Jurkat, Clone E6-1 (cell line): ENCODE data around the gene MS4A10. TPM values are rescaled to one million over a fixed set of nuclear protein-coding genes. Genes with fewer than 3 reads are reported as not detected.
"Not testable (repeated sequence)": the region's sequence is repeated elsewhere in the genome, so short reads cannot be mapped to it uniquely, and the experiment has no call there.

Experiments used
- DNase-seq: peaks from one replicate; pipeline ENCODE4 v3.0.0-alpha.2; 2011; ENCODE audit warnings: low read depth, low spot score
- H3K4me3 ChIP-seq: 2 replicates; pipeline ENCODE4 v1.5.1; 2011; ENCODE audit warnings: mild to moderate bottlenecking, low read length, control low read depth, moderate library complexity
- polyA plus RNA-seq: library from polyadenylated mRNA; unstranded; fragments of >200 nt; gene quantifications from one replicate; pipeline ENCODE4 v1.2.1, GENCODE V29; 2012; ENCODE audit warnings: missing spikeins; ENCODE audit not compliant: insufficient read length, insufficient read depth

MS4A10 gene
- polyA plus RNA-seq = not detected

GRCh38 chr11:60785136-60785535, at the start of gene MS4A10:
TSS of gene MS4A10 (plus strand) at chr11:60785333. CDS start at chr11:60790336, 5,003 bp downstream.
- DNase-seq = no peak
- H3K4me3 ChIP-seq = no peak within 1 kb of the TSS

- DNase-seq = no peak
- H3K4me3 ChIP-seq = no peak overlapping the region
Measured at GRCh38 chr11:60739114-60739513, 46.0 kb upstream of the MS4A10 start.

- H3K4me3 ChIP-seq = no peak overlapping the region
- DNase-seq = no peak
Measured at GRCh38 chr11:60740573-60740972, 44.6 kb upstream of the MS4A10 start.

GRCh38 chr11:60741421-60741820, 43.7 kb upstream of the MS4A10 start:
- DNase-seq = no peak
- no peak overlapping the region for H3K4me3 ChIP-seq

- no peak for DNase-seq
Measured at GRCh38 chr11:60743058-60743457, 42.1 kb upstream of the MS4A10 start.

GRCh38 chr11:60744114-60744513, 41.0 kb upstream of the MS4A10 start:
- H3K4me3 ChIP-seq = no peak overlapping the region
- DNase-seq = no peak

More at GRCh38 chr11:60743058-60743457, 42.1 kb upstream of the MS4A10 start:
- no peak overlapping the region for H3K4me3 ChIP-seq

GRCh38 chr11:60747359-60747873, 37.7 kb upstream of the MS4A10 start:
- DNase-seq = no peak
- H3K4me3 ChIP-seq = no peak overlapping the region

- no peak for DNase-seq
- no peak overlapping the region for H3K4me3 ChIP-seq
Measured at GRCh38 chr11:60748225-60748624, 36.9 kb upstream of the MS4A10 start.

GRCh38 chr11:60748821-60749220, 36.3 kb upstream of the MS4A10 start:
- no peak overlapping the region for H3K4me3 ChIP-seq
- DNase-seq = no peak

GRCh38 chr11:60750911-60751310, 34.2 kb upstream of the MS4A10 start:
- no peak for DNase-seq

GRCh38 chr11:60753309-60753708, 31.8 kb upstream of the MS4A10 start:
- no peak overlapping the region for H3K4me3 ChIP-seq
- no peak for DNase-seq

More at GRCh38 chr11:60750911-60751310, 34.2 kb upstream of the MS4A10 start:
- H3K4me3 ChIP-seq = no peak overlapping the region

GRCh38 chr11:60754887-60755286, 30.2 kb upstream of the MS4A10 start:
- DNase-seq = no peak
- no peak overlapping the region for H3K4me3 ChIP-seq

- no peak within 1 kb of the TSS for H3K4me3 ChIP-seq
- DNase-seq = peak; percentile 70
Measured at GRCh38 chr11:60756307-60757032, 28.7 kb upstream of the MS4A10 start, which contains the start of gene MS4A15. TSS of gene MS4A15 (plus strand) at chr11:60756867. CDS start at chr11:60763734, 6,867 bp downstream.

GRCh38 chr11:60757231-60757800, 27.8 kb upstream of the MS4A10 start:
- no peak overlapping the region for H3K4me3 ChIP-seq
- DNase-seq = no peak

- not testable (repeated sequence) for DNase-seq, H3K4me3 ChIP-seq
Measured at GRCh38 chr11:60758671-60759070, 26.5 kb upstream of the MS4A10 start.

GRCh38 chr11:60759438-60760225, 25.5 kb upstream of the MS4A10 start:
- not testable (repeated sequence) for DNase-seq, H3K4me3 ChIP-seq

GRCh38 chr11:60761436-60762190, 23.5 kb upstream of the MS4A10 start:
- no peak overlapping the region for H3K4me3 ChIP-seq
- no peak for DNase-seq

GRCh38 chr11:60762851-60763691, 22.1 kb upstream of the MS4A10 start:
- H3K4me3 ChIP-seq = no peak overlapping the region
- DNase-seq = peak; percentile 18
